ENCODE data around the gene PARVA.
"Not testable (repeated sequence)": the region's sequence is repeated elsewhere in the genome, so short reads cannot be mapped to it uniquely, and the experiment has no call there.

Gene PARVA

GRCh38 chr11:12508151-12508751 lies 130.9 kb downstream of the PARVA start:
- no peak for DNase-seq

- no peak for DNase-seq
Observed at GRCh38 chr11:12509371-12509770, 132.0 kb downstream of the PARVA start.

GRCh38 chr11:12512132-12512531 lies 134.8 kb downstream of the PARVA start:
- DNase-seq: no peak

GRCh38 chr11:12512826-12513395 lies 135.5 kb downstream of the PARVA start:
- no peak for DNase-seq

- no peak for DNase-seq
Observed at GRCh38 chr11:12516387-12517105, 139.2 kb downstream of the PARVA start.

- DNase-seq: no peak
Observed at GRCh38 chr11:12517306-12517705, 139.9 kb downstream of the PARVA start.

GRCh38 chr11:12517741-12518140 lies 140.4 kb downstream of the PARVA start:
- no peak for DNase-seq

GRCh38 chr11:12518606-12519385 lies 141.4 kb downstream of the PARVA start:
- no peak for DNase-seq

- no peak for DNase-seq
Observed at GRCh38 chr11:12520054-12520453, 142.7 kb downstream of the PARVA start.

GRCh38 chr11:12520576-12520975 lies 143.2 kb downstream of the PARVA start:
- not testable (repeated sequence) for DNase-seq

- no peak for DNase-seq
Observed at GRCh38 chr11:12523180-12523924, 146.0 kb downstream of the PARVA start.

GRCh38 chr11:12524865-12525264 lies 147.5 kb downstream of the PARVA start:
- DNase-seq: no peak

GRCh38 chr11:12525466-12526055 lies 148.2 kb downstream of the PARVA start:
- DNase-seq: no peak

GRCh38 chr11:12526789-12527188 lies 149.4 kb downstream of the PARVA start:
- DNase-seq: no peak

GRCh38 chr11:12528487-12528886 lies 151.1 kb downstream of the PARVA start:
- no peak for DNase-seq

GRCh38 chr11:12529041-12529440 lies 151.7 kb downstream of the PARVA start:
- no peak for DNase-seq

GRCh38 chr11:12529793-12530192 lies 152.4 kb downstream of the PARVA start:
- no peak for DNase-seq

- no peak for DNase-seq
Observed at GRCh38 chr11:12531020-12531419, 153.6 kb downstream of the PARVA start.

- no peak for DNase-seq
Observed at GRCh38 chr11:12531681-12532080, 154.3 kb downstream of the PARVA start.

GRCh38 chr11:12532580-12532979 lies 155.2 kb downstream of the PARVA start:
- DNase-seq: no peak

GRCh38 chr11:12534549-12534948 lies 157.2 kb downstream of the PARVA start:
- no peak for DNase-seq

GRCh38 chr11:12535321-12535720 lies 157.9 kb downstream of the PARVA start:
- DNase-seq: no peak
